ENCODE data around the gene RABL3. TPM values are rescaled to one million over a fixed set of nuclear protein-coding genes. Genes with fewer than 3 reads are reported as not detected.
"Not testable (repeated sequence)": the region's sequence is repeated elsewhere in the genome, so short reads cannot be mapped to it uniquely, and the experiment has no call there.

Gene RABL3
- total and polyA plus RNA-seq, 2 of the 4 experiments (the other 2 are of a cell fraction), result 5.3 to 17.0 TPM

DNA sequence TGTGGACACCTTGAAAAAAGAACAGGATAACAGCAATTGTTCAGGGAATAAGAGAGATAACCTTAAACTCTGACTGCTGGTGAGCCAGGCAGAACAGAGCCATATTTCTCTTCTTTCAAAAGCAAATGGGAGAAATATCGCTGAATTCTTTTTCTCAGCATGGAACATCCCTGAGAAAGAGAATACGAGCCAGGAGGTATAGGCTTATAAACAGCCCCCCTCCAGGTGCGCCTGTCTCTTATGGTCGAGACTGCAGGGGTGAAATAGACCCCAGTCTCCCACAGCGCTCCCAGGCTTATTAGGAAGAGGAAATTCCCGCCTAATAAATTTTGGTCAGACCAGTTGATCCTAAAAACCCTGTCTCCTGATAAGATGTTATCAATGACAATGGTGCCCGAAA, 65.1 kb downstream of the RABL3 start:
- H3K23ac ChIP-seq (ENCODE audit: low read depth, low read length); H3K9ac ChIP-seq (ENCODE audit: low read depth, low read length); H3K4me1 ChIP-seq (ENCODE audit: control insufficient read depth, insufficient read depth, low read length); in situ Hi-C loops (cut with MboI; ENCODE audit: low sequenced_read_pairs); intact Hi-C loops (cut with micrococcal nuclease); H3K79me1 ChIP-seq (ENCODE audit: low read depth in 1 of 2, low read length in 2 of 2); H4K91ac ChIP-seq (ENCODE audit: insufficient read depth, low read depth, low read length); H3K36me3 ChIP-seq (ENCODE audit: control insufficient read depth, insufficient read depth, low read length); H2AK9ac ChIP-seq (replicated peaks; ENCODE audit: low read depth, low read length, poor library complexity); H3K27me3 ChIP-seq (ENCODE audit: control insufficient read depth, insufficient read depth, low read length); H4K20me1 ChIP-seq (ENCODE audit: insufficient read depth, low read length); H3K4me3 ChIP-seq (ENCODE audit: insufficient read depth, low read depth, low read length); POLR2A ChIA-PET (ENCODE audit: unreplicated experiment); H3K14ac ChIP-seq (replicated peaks; ENCODE audit: low read depth, low read length); H2AFZ ChIP-seq (replicated peaks; ENCODE audit: low read length, poor library complexity); H3K4ac ChIP-seq (ENCODE audit: low read depth, low read length); H3K18ac ChIP-seq (ENCODE audit: low read depth, low read length); H4K5ac ChIP-seq (ENCODE audit: low read depth, low read length); BruUV-seq (replicated peaks); CTCF ChIA-PET; H4K8ac ChIP-seq (ENCODE audit: low read depth in 2 of 2, low read length in 2 of 2); H2BK5ac ChIP-seq (ENCODE audit: low read depth, low read length, poor library complexity, severe bottlenecking); H3K9me3 ChIP-seq (ENCODE audit: control insufficient read depth, insufficient read depth, low read length); dilution Hi-C loops (cut with HindIII; ENCODE audit: low sequenced_read_pairs, unreplicated experiment); H3K9me1 ChIP-seq (ENCODE audit: insufficient read depth, low read length); H3K4me2 ChIP-seq (ENCODE audit: low read depth, low read length); H3K56ac ChIP-seq (ENCODE audit: extremely low read depth, insufficient read depth, low read length); H2BK15ac ChIP-seq (ENCODE audit: low read depth, low read length); ATAC-seq (ENCODE audit: low read depth); DNase-seq; H3K27ac ChIP-seq (ENCODE audit: insufficient read depth, low read length); H2BK20ac ChIP-seq (ENCODE audit: low read depth, low read length); H2BK120ac ChIP-seq (ENCODE audit: low read depth, low read length); H2AK5ac ChIP-seq (ENCODE audit: low read depth, low read length): not testable (repeated sequence)
- no CpG with 5 or more reads among the region's 7 CpGs for WGBS, 2 experiments (ENCODE audit: extremely low coverage in 2 of 2, insufficient read length in 1 of 2)
